PC-3 (cell line): Measurements from ENCODE around the gene MID1.

Source experiments
- CTCF ChIP-seq: fragments of 300-600 bp; sonication (generic); conservative IDR thresholded peaks from 2 replicates; pipeline ENCODE4 v1.5.1; 2017; ENCODE audit warnings: antibody characterized with exemption, low read depth, mild to moderate bottlenecking, low read length
- EZH2 ChIP-seq: fragments of 300-600 bp; sonication (generic); IDR thresholded peaks from one replicate; pipeline ENCODE4 v1.6.1; 2017; ENCODE audit warnings: antibody characterized with exemption, mild to moderate bottlenecking, low read length; ENCODE audit not compliant: unreplicated experiment
- EZH2phosphoT487 ChIP-seq: fragments of 300-600 bp; sonication (generic); IDR thresholded peaks from 2 replicates; pipeline ENCODE4 v1.6.1; 2018; ENCODE audit warnings: mild to moderate bottlenecking, antibody characterized with exemption, low read length, borderline replicate concordance

- TF ChIP-seq CTCF (no peak), EZH2 (no peak), EZH2phosphoT487 (no peak)
Measured at GRCh38 chrX:10619425-10620046, 849 bp downstream of the MID1 start.
